H1 (cell line): ENCODE results near the gene POLDIP3. TPM values are rescaled to one million over a fixed set of nuclear protein-coding genes. Genes with fewer than 3 reads are reported as not detected.

ENCODE experiments used
- CTCF ChIA-PET: fragments of 300-600 bp; sonication (Branson Sonifier 250); formaldehyde crosslinking; loops from one replicate; lab custom pipeline; 2021; ENCODE audit not compliant: partially characterized antibody; lab: Charles Lee
- POLR2A ChIA-PET: fragments of 300-600 bp; sonication (Branson Sonifier 250); formaldehyde crosslinking; loops from one replicate; lab custom pipeline; 2021; ENCODE audit warnings: inconsistent platforms; ENCODE audit not compliant: partially characterized antibody; lab: Charles Lee
- DNase-seq, 2 experiments: peaks; one replicate each; pipeline versions ENCODE4 v3.0.0 to v3.0.0-alpha.2; 2010 to 2022; ENCODE audit warnings: low spot score in 2 of 2, low read depth in 1 of 2, mixed read lengths in 1 of 2
- FAIRE-seq: peaks from 2 replicates; lab custom pipeline; 2011; peaks lifted over from hg19 to GRCh38; lab: Jason Lieb, UNC
- H2AFZ ChIP-seq: 2 replicates; pipeline ENCODE4 v1.8.1; 2012; ENCODE audit warnings: low read length, inconsistent platforms
- H2AK5ac ChIP-seq: 2 replicates; pipeline ENCODE4 v1.6.1; 2013; ENCODE audit warnings: low read depth, low read length
- H2BK120ac ChIP-seq: replicated peaks from 2 replicates; pipeline ENCODE3; 2013; ENCODE audit warnings: low read depth, low read length, inconsistent platforms
- H2BK12ac ChIP-seq: 2 replicates; pipeline ENCODE4 v1.6.1; 2013; ENCODE audit warnings: low read depth, low read length
- H2BK15ac ChIP-seq: 2 replicates; pipeline ENCODE4 v1.6.1; 2013; ENCODE audit warnings: low read length
- H2BK20ac ChIP-seq: 2 replicates; pipeline ENCODE4 v1.6.1; 2013; ENCODE audit warnings: low read length
- H2BK5ac ChIP-seq: 2 replicates; pipeline ENCODE4 v1.6.1; 2013; ENCODE audit warnings: low read depth, low read length
- H3K14ac ChIP-seq: 2 replicates; pipeline ENCODE4 v1.6.1; 2013; ENCODE audit warnings: inconsistent platforms; ENCODE audit not compliant: insufficient read length
- H3K18ac ChIP-seq: 2 replicates; pipeline ENCODE4 v1.6.1; 2013; ENCODE audit warnings: low read length; ENCODE audit errors: extremely low read depth
- H3K23ac ChIP-seq: 2 replicates; pipeline ENCODE4 v1.6.1; 2013; ENCODE audit warnings: inconsistent platforms; ENCODE audit not compliant: insufficient read length
- H3K23me2 ChIP-seq: 2 replicates; pipeline ENCODE4 v1.6.1; 2013; ENCODE audit warnings: low read depth, low read length
- H3K27ac ChIP-seq: 2 replicates; pipeline ENCODE4 v1.6.1; 2011; ENCODE audit warnings: low read depth, low read length, inconsistent platforms
- H3K27me3 ChIP-seq, 4 experiments: replicated peaks in 1 of 4; 1 replicate in 1 of 4; 2 replicates in 3 of 4; pipeline versions ENCODE4 v1.6.1 to v1.8.1; 2011 to 2013; ENCODE audit warnings: low read length in 3 of 4, mild to moderate bottlenecking in 3 of 4, inconsistent platforms in 2 of 4, mixed read lengths in 2 of 4, moderate library complexity in 1 of 4; ENCODE audit not compliant: control insufficient read depth in 3 of 4, insufficient read depth in 3 of 4; ENCODE audit errors: extremely low read depth in 1 of 4
- H3K36me3 ChIP-seq, 4 experiments: 2 replicates each; pipeline versions ENCODE4 v1.6.1 to v1.8.1; 2011 to 2013; ENCODE audit warnings: mild to moderate bottlenecking in 4 of 4, low read length in 3 of 4, moderate library complexity in 2 of 4, control low read depth in 1 of 4, inconsistent platforms in 1 of 4; ENCODE audit not compliant: insufficient read depth in 4 of 4, control insufficient read depth in 2 of 4
- H3K4ac ChIP-seq: replicated peaks from 2 replicates; pipeline ENCODE3; 2013; ENCODE audit warnings: low read length, low read depth, mixed read lengths, inconsistent platforms; ENCODE audit not compliant: insufficient read length
- H3K4me1 ChIP-seq, 4 experiments: replicated peaks in 1 of 4; 1 replicate in 1 of 4; 2 replicates in 3 of 4; pipeline versions ENCODE4 v1.6.1 to v1.8.1; 2011 to 2013; ENCODE audit warnings: low read length in 3 of 4, inconsistent platforms in 2 of 4, mixed read lengths in 1 of 4; ENCODE audit not compliant: insufficient read depth in 4 of 4, control insufficient read depth in 3 of 4
- H3K4me2 ChIP-seq, 2 experiments: 2 replicates each; pipeline versions ENCODE4 v1.6.1 to v1.8.1; 2011 to 2013; ENCODE audit warnings: low read depth in 2 of 2, low read length in 2 of 2, control low read depth in 1 of 2, inconsistent platforms in 1 of 2, mild to moderate bottlenecking in 1 of 2; ENCODE audit not compliant: insufficient read depth in 1 of 2
- H3K4me3 ChIP-seq, 4 experiments: fragments of 200-600, 300-600 bp in 1 of 4; sonication (generic), shearing (Covaris generic), sonication (Bioruptor Twin) in 1 of 4; 2 replicates each; pipeline versions ENCODE4 v1.5.1 to v1.8.1; 2011 to 2016; ENCODE audit warnings: low read length in 4 of 4, low read depth in 3 of 4, control low read depth in 2 of 4, inconsistent platforms in 2 of 4, mild to moderate bottlenecking in 2 of 4, mixed read lengths in 1 of 4, moderate library complexity in 1 of 4; ENCODE audit not compliant: insufficient read depth in 2 of 4; ENCODE audit errors: extremely low read depth in 1 of 4
- H3K56ac ChIP-seq: replicated peaks from 2 replicates; pipeline ENCODE3; 2013; ENCODE audit warnings: low read depth, mild to moderate bottlenecking, mixed read lengths, low read length, inconsistent platforms; ENCODE audit not compliant: insufficient read length
- H3K79me1 ChIP-seq: 2 replicates; pipeline ENCODE4 v1.6.1; 2013; ENCODE audit warnings: low read depth, low read length, control low read depth
- H3K79me2 ChIP-seq, 2 experiments: 2 replicates each; pipeline versions ENCODE4 v1.6.1 to v1.8.1; 2012 to 2013; ENCODE audit warnings: low read length in 2 of 2, mild to moderate bottlenecking in 2 of 2, inconsistent platforms in 1 of 2; ENCODE audit not compliant: insufficient read depth in 2 of 2, control insufficient read depth in 1 of 2
- H3K9ac ChIP-seq, 4 experiments: replicated peaks in 1 of 4; 1 replicate in 1 of 4; 2 replicates in 3 of 4; pipeline versions ENCODE4 v1.6.1 to v1.8.1; 2011 to 2013; ENCODE audit warnings: low read depth in 3 of 4, low read length in 3 of 4, control low read depth in 2 of 4, mild to moderate bottlenecking in 2 of 4, moderate library complexity in 2 of 4, inconsistent platforms in 1 of 4; ENCODE audit errors: extremely low read depth in 1 of 4
- H3K9me3 ChIP-seq, 2 experiments: 2 replicates each; pipeline versions ENCODE4 v1.6.1 to v1.8.1; 2012 to 2013; ENCODE audit warnings: mild to moderate bottlenecking in 2 of 2, moderate library complexity in 2 of 2, control low read depth in 1 of 2, inconsistent platforms in 1 of 2, low read depth in 1 of 2, low read length in 1 of 2, mixed read lengths in 1 of 2; ENCODE audit not compliant: insufficient read depth in 2 of 2
- H4K20me1 ChIP-seq, 2 experiments: replicated peaks in 1 of 2; 2 replicates each; pipeline versions ENCODE3 to v1.8.1; 2011 to 2013; ENCODE audit warnings: inconsistent platforms in 2 of 2, low read length in 2 of 2, mild to moderate bottlenecking in 1 of 2; ENCODE audit not compliant: insufficient read depth in 2 of 2, control insufficient read depth in 1 of 2
- H4K5ac ChIP-seq: 2 replicates; pipeline ENCODE4 v1.6.1; 2013; ENCODE audit warnings: low read length, low read depth, mixed read lengths, inconsistent platforms; ENCODE audit not compliant: insufficient read length
- H4K8ac ChIP-seq: 2 replicates; pipeline ENCODE4 v1.8.0; 2013; ENCODE audit warnings: mild to moderate bottlenecking, moderate library complexity, low read length, inconsistent platforms; ENCODE audit not compliant: insufficient read depth; ENCODE audit errors: extremely low read depth
- H4K91ac ChIP-seq: replicated peaks from 2 replicates; pipeline ENCODE3; 2013; ENCODE audit warnings: low read length, mixed read lengths, inconsistent platforms; ENCODE audit not compliant: insufficient read length
- ASH2L ChIP-seq: fragments of 200-600, 300-600 bp; sonication (generic); IDR thresholded peaks from one replicate; pipeline ENCODE4 v1.7.1; 2017; ENCODE audit warnings: low read length
- EZH2 ChIP-seq: fragments of 200-600 bp; sonication (generic); IDR thresholded peaks from 2 replicates; pipeline ENCODE4 v1.7.1; 2012; ENCODE audit warnings: low read depth, mild to moderate bottlenecking, moderate library complexity, low read length, inconsistent platforms; ENCODE audit not compliant: severe bottlenecking
- RXRA ChIP-seq: IDR thresholded peaks from 2 replicates; pipeline ENCODE4 v1.6.1; 2011; ENCODE audit warnings: low read depth, mild to moderate bottlenecking, low read length, moderate library complexity; ENCODE audit not compliant: insufficient read depth
- TBP ChIP-seq: IDR thresholded peaks from 2 replicates; pipeline ENCODE4 v1.6.1; 2011; ENCODE audit warnings: low read depth, low read length, improper control_type of control experiment
- WGBS, 2 experiments: shearing (Covaris generic) in 1 of 2; methylation state at CpG; one replicate each; pipeline versions ENCODE4 v1.1.6 to v1.1.7; 2013 to 2015; ENCODE audit warnings: low lambda C conversion rate in 2 of 2, mixed read lengths in 2 of 2, inconsistent platforms in 1 of 2, low coverage in 1 of 2, missing lambda C conversion rate in 1 of 2; ENCODE audit not compliant: insufficient replicate concordance in 2 of 2, insufficient coverage in 1 of 2, insufficient read length in 1 of 2; ENCODE audit errors: extremely low coverage in 1 of 2, missing lambda C conversion rate in 1 of 2; 5-methylcytosine and 5-hydroxymethylcytosine counted together
- polyA plus RNA-seq, 7 experiments: library from polyadenylated mRNA; depleted of rRNA in 3 of 7; stranded (reverse) in 5 of 7; unstranded in 2 of 7; fragments of >200 nt in 5 of 7; fragments of 200-250 nt in 2 of 7; gene quantifications; 1 replicate in 5 of 7; 2 replicates in 1 of 7; 4 replicates in 1 of 7; pipeline versions ENCODE4 v1.2.1 to v1.2.3, GENCODE V29; 2011 to 2013; ENCODE audit warnings: missing spikeins in 2 of 7, mixed read lengths in 2 of 7
- total RNA-seq: library from RNA; stranded (reverse); fragmentation: NEBNext Ultra II Directional; extraction: Animal tissue kit (Norgen Biotek cat#: 25700); gene quantifications from 2 replicates; pipeline ENCODE4 v1.2.1, GENCODE V29; 2021

The POLDIP3 gene
- total and polyA plus RNA-seq, 2 of the 8 experiments (the other 6 are each of a cell fraction or from before 2014, with no cell fraction given), result 43.5 to 84.6 TPM

- no peaks in the 10 kb centered on the region for H3K27me3 ChIP-seq
- WGBS, 2 experiments, result 90% methylated on average over 4 of the region's 4 CpGs; no CpG with 5 or more reads in 1 of the 2 experiments
- H3K23ac ChIP-seq, result no peak overlapping the region
- H2BK20ac ChIP-seq, result no peak overlapping the region
- H3K9me3 ChIP-seq, result no peaks in the 10 kb centered on the region
- no peak overlapping the region for H3K4me3 ChIP-seq
- H2BK12ac ChIP-seq, result no peak overlapping the region
- no peak overlapping the region for H2BK5ac ChIP-seq
- no peaks in the 10 kb centered on the region for H3K79me2 ChIP-seq
- peaks cover 3% of the 10 kb centered on the region; the same call in 1 of the 2 replicates for H3K23me2 ChIP-seq
- ChIA-PET CTCF (interaction anchor here (0.6 to 3.9 kb wide), 4 partner anchors 32 to 1651 kb away, joined by 3 to 22 read pairs (median 4); no protein-coding TSS in a partner anchor), POLR2A (interaction anchor here (1.2 to 9.4 kb wide), 3 partner anchors 11 to 362 kb away, joined by 3 to 74 read pairs (median 24); partner anchors contain the start of genes PACSIN2 and POLDIP3)
- no peaks in the 10 kb centered on the region; the same call in 1 of the 2 replicates for H3K79me1 ChIP-seq
- H3K4me1 ChIP-seq, result no peaks in the 10 kb centered on the region
- DNase-seq (no peak), FAIRE-seq (no peak)
- H2AFZ ChIP-seq, result no peak overlapping the region
- H3K56ac ChIP-seq, result no peak overlapping the region
- no peak overlapping the region for H2BK120ac ChIP-seq
- H3K14ac ChIP-seq, result no peak overlapping the region
- no peak overlapping the region for H3K9ac ChIP-seq
- H4K5ac ChIP-seq, result no peak overlapping the region
- no peak overlapping the region for H4K91ac ChIP-seq
- no peak overlapping the region for H2AK5ac ChIP-seq
- H4K20me1 ChIP-seq, result no peaks in the 10 kb centered on the region
- H3K18ac ChIP-seq, result no peak overlapping the region
- no peaks in the 10 kb centered on the region for H3K36me3 ChIP-seq
- TF ChIP-seq ASH2L, result no peak
- no peak for TF ChIP-seq TBP
- TF ChIP-seq EZH2, result no peak
- no peak for TF ChIP-seq RXRA
- H3K4me2 ChIP-seq, result no peak overlapping the region
- no peak overlapping the region for H3K4ac ChIP-seq
- H4K8ac ChIP-seq, result no peak overlapping the region
- no peak overlapping the region for H2BK15ac ChIP-seq
- H3K27ac ChIP-seq, result no peak overlapping the region
Observed at GRCh38 chr22:42653999-42654398, 39.3 kb upstream of the POLDIP3 start.
